Vagina (tissue), 2 donors: ENCODE measurements around the gene INAFM2. TPM values are rescaled to one million over a fixed set of nuclear protein-coding genes. Genes with fewer than 3 reads are reported as not detected.
A peak's percentile ranks its signal among the peaks of the same experiment; 100 is the strongest.

ENCODE experiments used
- DNase-seq, 2 donors: peaks; one replicate each; pipeline ENCODE4 v3.0.0-alpha.2; 2017; ENCODE audit errors: extremely low spot score in 2 of 2
- H3K27ac ChIP-seq: fragments of 200-600 bp; sonication (generic); one replicate; pipeline ENCODE4 v1.5.1; 2019
- H3K27me3 ChIP-seq: fragments of 200-600 bp; sonication (generic); one replicate; pipeline ENCODE4 v1.5.1; 2019
- H3K36me3 ChIP-seq, 2 donors: fragments of 200-600 bp; sonication (generic); one replicate each; pipeline ENCODE4 v1.5.1; 2017 to 2019
- H3K4me1 ChIP-seq: fragments of 200-600 bp; sonication (generic); one replicate; pipeline ENCODE4 v1.5.1; 2019
- H3K4me3 ChIP-seq, 2 donors: fragments of 200-600 bp; sonication (generic); 1 replicate in 1 of 2; 2 replicates in 1 of 2; pipeline ENCODE4 v1.5.1; 2016 to 2019
- H3K9me3 ChIP-seq: fragments of 200-600 bp; sonication (generic); one replicate; pipeline ENCODE4 v1.5.1; 2019
- POLR2A ChIP-seq, 2 donors: fragments of 450-650 bp; IDR thresholded peaks; one replicate each; pipeline ENCODE4 v1.6.1; 2017; ENCODE audit warnings: antibody characterized with exemption in 2 of 2, mild to moderate bottlenecking in 2 of 2, moderate library complexity in 2 of 2
- POLR2AphosphoS5 ChIP-seq, 2 donors: sonication (generic); formaldehyde crosslinking; IDR thresholded peaks; one replicate each; pipeline ENCODE4 v1.9.0; 2017; ENCODE audit warnings: antibody characterized with exemption in 2 of 2, mild to moderate bottlenecking in 2 of 2, low read depth in 1 of 2; ENCODE audit not compliant: insufficient read depth in 1 of 2
- intact Hi-C: fragments of 100-400 bp; cut with DNase I; formaldehyde crosslinking; loops from one replicate; pipeline ENCODE4 v1.15.1; 2023
- total RNA-seq: library from RNA; depleted of rRNA; stranded (reverse); fragments of >200 nt; gene quantifications from one replicate; pipeline ENCODE4 v1.2.3, GENCODE V29; 2016
- TF ChIP-seq, protein P1 (sequence below), 3 experiments: fragments of 450-650 bp in 2 of 3; fragments of 200-600 bp in 1 of 3; sonication (generic) in 1 of 3; IDR thresholded peaks; one replicate each; pipeline ENCODE4 v1.5.1; 2017 to 2019; ENCODE audit warnings: antibody characterized with exemption in 3 of 3, mild to moderate bottlenecking in 2 of 3, moderate library complexity in 2 of 3

INAFM2 gene
- total RNA-seq, 1 donor from 2014 or later: 5.2 TPM

DNA sequence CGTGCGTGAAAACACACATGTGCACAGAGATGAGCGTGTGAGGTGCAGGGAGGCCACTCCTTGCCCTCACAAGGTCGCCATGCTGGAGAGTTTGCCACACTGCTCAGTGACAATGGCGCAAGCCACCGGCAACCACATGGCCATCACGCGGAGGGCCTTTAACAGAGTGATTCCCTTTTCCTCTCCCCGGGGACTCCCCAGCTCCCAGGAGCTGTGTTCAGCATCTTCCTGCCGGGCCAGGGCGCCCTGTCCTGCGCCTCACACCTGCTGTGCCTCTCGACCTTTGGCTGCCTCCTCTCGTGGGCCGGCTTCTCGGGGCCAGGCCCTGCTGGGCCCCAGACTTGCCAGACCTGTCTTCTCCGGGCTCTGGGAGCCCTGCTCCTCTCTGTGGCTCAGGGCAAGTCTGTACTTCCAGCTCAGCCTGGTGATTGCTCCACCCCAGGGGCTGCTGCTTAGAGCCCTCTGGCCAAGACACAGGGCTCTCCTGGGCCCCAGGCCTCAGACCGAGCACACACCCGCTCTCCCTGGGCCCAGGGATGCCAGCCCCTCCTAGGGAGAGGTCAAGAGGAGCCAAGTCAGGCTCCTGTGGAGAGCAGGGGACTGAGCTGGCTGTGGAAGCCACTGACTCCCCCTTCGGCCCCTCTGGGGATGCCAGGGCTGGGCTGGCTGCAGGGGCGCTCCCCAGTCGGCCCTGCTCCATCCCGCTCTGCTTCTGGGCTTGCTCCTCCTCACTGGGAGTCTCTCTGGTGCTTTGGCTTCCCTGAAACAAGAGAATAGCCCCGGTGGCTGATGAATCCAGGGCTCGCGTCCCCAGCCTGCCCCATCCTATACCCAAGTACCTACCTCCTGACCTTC lies 11.7 kb downstream of the INAFM2 start:
- Histone ChIP-seq H3K36me3 (no peaks in the 10 kb centered on the region), H3K4me1 (peaks cover 74% of the 10 kb centered on the region), H3K9me3 (no peaks in the 10 kb centered on the region), H3K27me3 (no peaks in the 10 kb centered on the region), H3K4me3 (no peak overlapping the region), H3K27ac (peak overlapping the region; percentile 51)
- intact Hi-C loops: no loop called here
- DNase-seq: no peak
- TF ChIP-seq POLR2A (IDR thresholded peaks at IDR 0.05) (no peak), POLR2AphosphoS5 (IDR thresholded peaks at IDR 0.05; ENCODE audit: insufficient read depth in 1 of 2, low read depth in 1 of 2) (no peak)
- TF ChIP-seq, protein P1, sequence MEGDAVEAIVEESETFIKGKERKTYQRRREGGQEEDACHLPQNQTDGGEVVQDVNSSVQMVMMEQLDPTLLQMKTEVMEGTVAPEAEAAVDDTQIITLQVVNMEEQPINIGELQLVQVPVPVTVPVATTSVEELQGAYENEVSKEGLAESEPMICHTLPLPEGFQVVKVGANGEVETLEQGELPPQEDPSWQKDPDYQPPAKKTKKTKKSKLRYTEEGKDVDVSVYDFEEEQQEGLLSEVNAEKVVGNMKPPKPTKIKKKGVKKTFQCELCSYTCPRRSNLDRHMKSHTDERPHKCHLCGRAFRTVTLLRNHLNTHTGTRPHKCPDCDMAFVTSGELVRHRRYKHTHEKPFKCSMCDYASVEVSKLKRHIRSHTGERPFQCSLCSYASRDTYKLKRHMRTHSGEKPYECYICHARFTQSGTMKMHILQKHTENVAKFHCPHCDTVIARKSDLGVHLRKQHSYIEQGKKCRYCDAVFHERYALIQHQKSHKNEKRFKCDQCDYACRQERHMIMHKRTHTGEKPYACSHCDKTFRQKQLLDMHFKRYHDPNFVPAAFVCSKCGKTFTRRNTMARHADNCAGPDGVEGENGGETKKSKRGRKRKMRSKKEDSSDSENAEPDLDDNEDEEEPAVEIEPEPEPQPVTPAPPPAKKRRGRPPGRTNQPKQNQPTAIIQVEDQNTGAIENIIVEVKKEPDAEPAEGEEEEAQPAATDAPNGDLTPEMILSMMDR (IDR thresholded peaks at IDR 0.05): no peak

DNA sequence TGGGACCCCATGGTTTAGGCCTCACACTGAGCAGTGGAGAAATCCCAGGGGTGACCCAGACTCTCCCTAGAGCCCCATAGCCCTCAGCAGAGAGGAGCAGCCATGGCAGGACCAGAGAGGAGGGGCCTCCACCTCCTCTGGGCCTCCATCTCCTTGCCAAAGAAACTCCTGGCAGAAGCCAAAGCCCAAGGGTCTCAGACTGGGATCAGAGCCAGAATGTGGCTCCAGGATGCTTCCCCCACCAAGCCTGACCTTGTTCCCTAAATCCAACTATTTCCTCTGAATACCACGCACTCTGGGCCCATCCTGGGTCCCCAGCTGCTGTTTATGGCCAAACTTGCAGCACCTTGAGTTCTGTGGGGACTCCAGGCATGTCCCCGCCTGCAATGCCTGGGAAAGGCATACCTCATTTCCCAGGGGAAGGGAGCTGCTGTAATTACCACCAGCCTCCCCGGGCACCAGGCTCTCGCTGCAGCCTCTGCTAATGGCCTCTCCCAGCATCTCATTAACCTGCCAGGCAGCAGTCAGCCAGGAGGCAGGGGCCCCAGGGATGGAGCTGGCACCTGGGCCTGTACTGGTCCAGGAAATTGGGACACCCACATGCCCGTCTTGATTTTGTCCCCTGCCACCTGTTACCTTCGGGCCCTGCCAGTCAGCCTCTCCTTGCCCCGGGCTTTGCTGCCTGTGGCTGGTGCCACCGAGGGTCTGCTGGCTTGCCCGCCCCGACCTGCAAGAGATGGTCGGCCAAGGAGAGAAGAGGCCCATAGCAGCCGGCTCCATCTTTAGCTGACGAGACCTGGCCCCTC lies 12.6 kb downstream of the INAFM2 start:
- Histone ChIP-seq H3K27me3 (no peaks in the 10 kb centered on the region), H3K36me3 (no peaks in the 10 kb centered on the region), H3K4me3 (no peak overlapping the region), H3K4me1 (peaks cover 77% of the 10 kb centered on the region), H3K27ac (peak overlapping the region; percentile 51), H3K9me3 (no peaks in the 10 kb centered on the region)
- TF ChIP-seq, protein P1 (IDR thresholded peaks at IDR 0.05): no peak
- TF ChIP-seq POLR2AphosphoS5 (IDR thresholded peaks at IDR 0.05; ENCODE audit: insufficient read depth in 1 of 2, low read depth in 1 of 2): no peak
- no peak for TF ChIP-seq POLR2A (IDR thresholded peaks at IDR 0.05)
- no peak for DNase-seq
- intact Hi-C loops: no loop called here

DNA sequence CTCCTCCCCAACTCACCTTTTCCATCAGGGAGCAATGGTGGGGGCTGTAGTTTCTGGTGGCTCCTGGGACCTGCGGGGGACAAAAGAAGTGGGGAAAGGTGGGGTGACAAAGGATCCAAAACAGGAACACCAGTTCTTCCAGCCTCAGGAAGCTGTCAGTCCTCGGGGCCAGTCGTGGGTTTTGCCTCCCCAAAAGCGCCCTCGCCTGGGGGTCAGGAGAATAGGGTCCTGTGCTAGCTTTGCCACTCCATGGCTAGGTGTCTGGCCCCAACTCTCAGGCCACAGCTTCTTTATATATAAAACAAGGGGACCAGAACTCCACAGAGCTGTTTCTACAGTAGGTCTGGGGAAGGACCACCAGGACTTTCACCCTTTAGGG lies 13.2 kb downstream of the INAFM2 start:
- H3K36me3 ChIP-seq: no peaks in the 10 kb centered on the region

DNA sequence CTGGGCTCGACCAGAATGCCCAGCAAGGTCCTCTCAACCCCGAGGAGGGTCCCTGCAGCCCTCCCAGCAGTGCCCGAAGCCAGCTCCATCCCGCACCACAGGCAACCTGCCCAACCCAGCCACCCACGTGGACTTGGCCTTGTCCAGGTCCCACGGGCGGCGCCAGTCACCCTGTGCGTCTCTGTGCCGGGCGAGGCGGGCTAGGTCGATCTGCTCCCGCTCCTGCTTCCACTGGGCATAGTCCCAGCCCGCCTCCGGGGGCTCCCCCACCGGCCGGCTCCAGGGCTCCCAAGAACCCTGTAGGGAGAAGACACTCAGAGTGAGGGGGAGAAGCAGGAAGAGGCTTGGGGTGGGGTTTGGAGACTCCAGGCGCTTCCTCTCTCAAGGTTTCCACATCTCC lies 14.1 kb downstream of the INAFM2 start:
- Histone ChIP-seq H3K4me3 (no peak overlapping the region), H3K4me1 (peaks cover 85% of the 10 kb centered on the region), H3K9me3 (no peaks in the 10 kb centered on the region), H3K27ac (peak overlapping the region; percentile 94), H3K36me3 (no peaks in the 10 kb centered on the region), H3K27me3 (no peaks in the 10 kb centered on the region)
- TF ChIP-seq, protein P1 (IDR thresholded peaks at IDR 0.05): no peak
- TF ChIP-seq POLR2AphosphoS5 (IDR thresholded peaks at IDR 0.05; ENCODE audit: insufficient read depth in 1 of 2, low read depth in 1 of 2): no peak
- TF ChIP-seq POLR2A (IDR thresholded peaks at IDR 0.05): no peak
- DNase-seq: no peak
- intact Hi-C loops: no loop called here

More for the DNA sequence above, 13.2 kb downstream of the INAFM2 start:
- no peak overlapping the region for H3K4me3 ChIP-seq
- intact Hi-C loops: no loop called here
- no peaks in the 10 kb centered on the region for H3K9me3 ChIP-seq
- DNase-seq: no peak
- H3K27me3 ChIP-seq: no peaks in the 10 kb centered on the region
- peak overlapping the region; percentile 44 for H3K27ac ChIP-seq
- H3K4me1 ChIP-seq: peaks cover 83% of the 10 kb centered on the region
- TF ChIP-seq, protein P1 (IDR thresholded peaks at IDR 0.05): no peak
- TF ChIP-seq POLR2A (IDR thresholded peaks at IDR 0.05): no peak
- TF ChIP-seq POLR2AphosphoS5 (IDR thresholded peaks at IDR 0.05; ENCODE audit: insufficient read depth in 1 of 2, low read depth in 1 of 2): no peak
